NCI-H510A treated with DMSO at 0.1 percent for 48 hours (cell line): ENCODE measurements around the gene PLXNA3.

Experiments used
- DNase-seq: peaks from one replicate; lab custom pipeline; 2025; lab: John Stamatoyannopoulos, UW

Gene PLXNA3

DNA sequence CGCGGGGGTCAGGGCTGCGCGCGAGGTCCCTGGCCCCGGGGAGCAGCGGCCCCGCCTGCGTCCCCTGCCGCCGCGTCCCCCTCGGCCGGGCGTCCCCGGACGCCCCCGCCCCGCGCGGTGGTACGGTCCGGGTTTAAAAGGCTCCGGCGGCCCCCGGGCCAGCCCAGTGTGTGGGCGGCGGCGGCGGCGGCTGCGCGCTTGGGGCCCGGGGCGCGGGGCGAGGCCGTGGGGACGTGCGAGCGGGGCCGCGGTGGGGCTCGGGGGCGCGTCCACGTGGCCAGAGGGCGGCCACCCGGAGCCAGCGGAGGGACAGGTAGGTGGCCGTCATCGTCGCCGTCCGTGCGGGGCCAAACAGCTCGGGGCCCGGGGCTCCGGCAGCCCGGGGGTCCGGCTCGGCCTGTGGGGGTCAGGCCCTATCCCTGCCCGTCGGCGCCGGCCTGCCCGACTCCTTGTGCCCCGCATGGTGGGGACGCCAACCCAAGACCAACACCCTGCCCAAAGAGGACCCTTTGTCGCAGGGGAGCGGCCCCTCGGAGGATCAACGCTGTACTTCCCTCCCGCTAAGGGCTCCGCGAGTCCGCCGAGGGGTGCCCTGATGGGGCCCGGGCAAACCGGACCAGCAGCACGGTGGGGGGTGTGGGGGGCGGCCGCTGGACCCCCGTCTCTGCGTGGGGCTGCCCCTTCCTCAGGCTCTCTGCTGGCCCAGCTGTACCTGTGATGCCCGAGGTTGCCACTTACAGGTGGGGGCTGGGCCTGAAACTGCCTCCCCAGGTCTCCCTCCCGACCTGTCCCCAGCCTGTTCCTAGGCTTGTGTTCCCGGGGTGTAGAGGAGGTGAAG is at the start of gene PLXNA3:
TSS of gene PLXNA3 (plus strand) at position 166 of the 838 bp plus-strand sequence. CDS start 1,903 bp downstream, outside the sequence.
- peak; percentile 8 for DNase-seq

GRCh38 chrX:154408659-154409221 is 49.3 kb upstream of the PLXNA3 start:
- no peak for DNase-seq

GRCh38 chrX:154409222-154409871 is 48.7 kb upstream of the PLXNA3 start, which contains the start of gene DNASE1L1:
Gene DNASE1L1, minus strand, starts transcription at chrX:154409254. Its CDS starts 3,686 bp downstream, at chrX:154405568.
- DNase-seq = no peak

GRCh38 chrX:154411981-154412340 is 46.1 kb upstream of the PLXNA3 start:
- DNase-seq = peak; percentile 35

DNA sequence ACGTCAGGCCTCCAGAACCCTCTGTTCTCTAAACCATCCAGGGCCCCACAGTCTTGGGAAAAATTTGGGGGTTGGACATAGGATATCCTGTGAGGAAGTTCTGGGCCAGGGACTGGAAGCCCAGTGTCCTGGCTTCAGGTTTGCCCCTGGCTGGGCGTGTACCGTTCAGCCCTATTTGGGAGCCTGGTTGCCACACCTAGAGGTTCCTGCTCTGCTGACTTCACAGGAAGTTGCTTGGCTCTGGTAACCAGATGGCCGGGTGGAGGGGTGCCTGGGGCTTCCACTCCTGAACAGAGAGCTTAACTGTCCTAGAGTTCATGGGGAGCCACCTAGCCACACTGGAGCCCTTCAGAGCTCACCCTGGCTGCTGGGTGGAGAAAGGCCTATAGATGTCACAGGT is 45.6 kb upstream of the PLXNA3 start:
- no peak for DNase-seq

DNA sequence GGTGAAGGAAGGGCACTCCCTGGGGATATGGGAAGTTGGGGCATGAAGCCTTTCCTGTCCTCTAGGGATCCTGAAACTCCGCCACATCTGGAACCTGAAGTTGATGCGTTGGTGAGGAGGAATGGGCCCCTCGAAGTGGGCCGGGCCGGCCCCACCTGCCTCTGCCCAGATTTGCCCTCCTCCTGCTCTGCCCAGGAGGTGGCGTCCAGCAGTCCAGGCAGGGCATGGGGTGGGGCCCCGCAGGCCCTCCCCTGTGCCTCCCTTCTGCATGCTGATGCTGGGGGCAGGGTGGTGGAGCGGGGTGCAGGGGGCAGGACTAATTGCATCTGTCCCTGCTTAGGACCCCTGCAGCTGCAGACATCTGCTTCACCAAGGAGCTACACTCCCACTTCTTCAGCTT is 44.9 kb upstream of the PLXNA3 start:
- DNase-seq = no peak

- DNase-seq = no peak
Measured at GRCh38 chrX:154417157-154417556, 40.9 kb upstream of the PLXNA3 start.

DNA sequence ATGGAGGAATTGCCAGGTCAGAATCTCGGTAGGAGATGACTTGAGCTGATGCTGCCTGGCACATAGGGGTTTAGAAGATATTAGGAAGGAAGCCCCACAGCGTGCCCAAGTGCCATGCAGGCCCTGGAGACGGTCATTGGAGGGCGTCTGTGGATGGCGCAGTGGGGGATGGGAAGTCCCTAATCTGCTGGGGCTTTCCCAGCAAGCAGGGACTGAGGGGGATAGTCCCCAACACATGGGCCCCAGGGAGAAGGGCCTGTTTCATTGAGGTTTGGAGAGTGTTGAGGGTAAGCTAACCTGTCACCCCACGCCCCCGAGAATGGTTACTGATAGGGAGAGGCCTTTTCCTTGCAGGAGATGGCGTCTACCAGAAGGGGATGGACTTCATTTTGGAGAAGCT is 38.9 kb upstream of the PLXNA3 start:
- DNase-seq = no peak

GRCh38 chrX:154419688-154420401 is 38.2 kb upstream of the PLXNA3 start:
- DNase-seq = no peak

GRCh38 chrX:154420402-154420756 is 37.7 kb upstream of the PLXNA3 start:
- DNase-seq = no peak

- no peak for DNase-seq
Measured at GRCh38 chrX:154426916-154427770, 30.9 kb upstream of the PLXNA3 start.

GRCh38 chrX:154428176-154429171 is 29.6 kb upstream of the PLXNA3 start, which contains the start of gene ATP6AP1:
Gene ATP6AP1, plus strand, starts transcription at chrX:154428677. Its CDS starts 16 bp downstream, at chrX:154428693.
- peak; percentile 86 for DNase-seq

DNA sequence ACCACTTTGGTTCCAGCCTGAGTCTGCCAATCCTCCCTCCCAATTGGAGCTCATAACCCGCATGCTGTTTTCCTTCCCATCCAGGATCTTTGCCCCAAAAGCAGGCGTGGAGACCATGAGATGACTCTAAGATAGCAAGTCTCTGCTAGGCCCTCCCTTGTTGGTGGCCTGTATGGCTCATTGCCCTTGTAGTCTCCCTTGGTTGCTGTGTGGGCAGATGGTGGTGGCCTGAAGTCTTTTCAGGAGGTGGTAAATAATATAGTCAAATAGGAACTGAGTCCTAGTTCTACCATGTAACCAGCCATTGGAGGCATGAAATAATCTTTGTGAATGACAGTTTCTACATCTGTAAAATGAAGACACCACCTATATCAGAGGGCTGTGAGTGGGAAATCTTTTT is 28.4 kb upstream of the PLXNA3 start:
- no peak for DNase-seq

- DNase-seq = no peak
Measured at GRCh38 chrX:154430479-154430878, 27.6 kb upstream of the PLXNA3 start.

DNA sequence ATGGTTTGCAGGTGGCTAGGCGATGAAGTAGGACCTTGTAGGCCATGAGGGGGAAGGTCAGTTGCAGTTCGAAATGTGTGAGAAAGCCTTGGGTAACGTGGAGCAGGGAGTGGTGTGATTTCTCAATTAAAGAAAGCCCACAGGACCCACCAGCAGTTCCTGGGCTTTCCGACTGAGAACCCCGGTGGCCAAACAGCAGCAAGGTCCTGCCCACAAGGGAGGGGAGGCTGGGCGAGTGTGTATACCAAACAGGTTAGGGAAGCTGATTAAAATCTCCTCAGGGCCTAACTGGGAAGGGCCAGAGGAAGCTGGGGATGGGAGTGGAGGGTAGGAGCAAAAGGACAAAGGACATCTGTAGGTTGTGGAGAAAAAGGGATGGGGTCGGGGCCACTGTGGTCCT is 27.2 kb upstream of the PLXNA3 start:
- DNase-seq = no peak

- no peak for DNase-seq
Measured at GRCh38 chrX:154431341-154431740, 26.7 kb upstream of the PLXNA3 start.

GRCh38 chrX:154432210-154432609 is 25.9 kb upstream of the PLXNA3 start:
- DNase-seq = no peak

- no peak for DNase-seq
Measured at GRCh38 chrX:154433605-154434004, 24.5 kb upstream of the PLXNA3 start.

DNA sequence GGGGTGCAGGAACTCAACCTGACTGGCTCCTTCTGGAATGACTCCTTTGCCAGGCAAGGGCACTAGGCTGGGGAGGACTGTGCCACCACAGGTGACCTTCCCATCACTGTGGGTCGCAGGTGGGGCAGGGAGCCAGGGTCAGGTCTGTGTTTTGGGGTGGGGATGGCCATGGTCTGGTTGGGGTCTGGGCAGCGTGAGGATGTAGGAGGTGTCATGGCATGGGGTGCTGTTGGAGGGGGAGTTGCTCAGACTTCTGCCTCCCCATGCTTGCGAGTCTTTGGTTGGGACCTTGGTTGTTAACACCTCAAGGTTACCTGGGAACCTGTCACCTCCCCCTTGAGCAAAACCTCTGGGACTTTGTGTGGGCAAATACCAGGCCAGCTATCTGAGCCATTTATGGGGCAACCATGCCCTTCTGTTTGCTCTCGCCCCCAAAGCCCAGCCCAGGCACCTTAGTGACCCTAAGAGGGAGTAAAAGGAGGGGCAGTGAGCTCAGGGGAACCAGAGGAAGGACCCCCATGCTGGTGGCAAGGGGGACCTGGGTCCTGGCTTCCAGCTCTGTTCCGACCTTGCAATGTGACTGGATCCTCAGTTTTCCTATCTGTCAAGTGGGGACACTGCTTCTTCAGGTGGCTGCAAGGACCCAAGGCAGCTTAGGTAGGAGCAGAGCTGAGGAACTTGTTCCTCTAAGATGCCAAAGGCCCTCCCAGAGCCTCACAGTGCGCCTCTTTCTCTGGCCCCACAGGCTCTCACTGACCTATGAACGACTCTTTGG is 23.5 kb upstream of the PLXNA3 start:
- no peak for DNase-seq
